H1 (cell line): ENCODE data around the gene PDZK1IP1. TPM values are rescaled to one million over a fixed set of nuclear protein-coding genes. Genes with fewer than 3 reads are reported as not detected.

Experiments
- CTCF ChIA-PET: fragments of 300-600 bp; sonication (Branson Sonifier 250); formaldehyde crosslinking; loops from one replicate; lab custom pipeline; 2021; ENCODE audit not compliant: partially characterized antibody; lab: Charles Lee
- POLR2A ChIA-PET: fragments of 300-600 bp; sonication (Branson Sonifier 250); formaldehyde crosslinking; loops from one replicate; lab custom pipeline; 2021; ENCODE audit warnings: inconsistent platforms; ENCODE audit not compliant: partially characterized antibody; lab: Charles Lee
- DNase-seq, 2 experiments: peaks; one replicate each; pipeline versions ENCODE4 v3.0.0 to v3.0.0-alpha.2; 2010 to 2022; ENCODE audit warnings: low spot score in 2 of 2, low read depth in 1 of 2, mixed read lengths in 1 of 2
- FAIRE-seq: peaks from 2 replicates; lab custom pipeline; 2011; peaks lifted over from hg19 to GRCh38; lab: Jason Lieb, UNC
- H2AFZ ChIP-seq: 2 replicates; pipeline ENCODE4 v1.8.1; 2012; ENCODE audit warnings: low read length, inconsistent platforms
- H2AK5ac ChIP-seq: 2 replicates; pipeline ENCODE4 v1.6.1; 2013; ENCODE audit warnings: low read depth, low read length
- H2BK120ac ChIP-seq: replicated peaks from 2 replicates; pipeline ENCODE3; 2013; ENCODE audit warnings: low read depth, low read length, inconsistent platforms
- H2BK12ac ChIP-seq: 2 replicates; pipeline ENCODE4 v1.6.1; 2013; ENCODE audit warnings: low read depth, low read length
- H2BK15ac ChIP-seq: 2 replicates; pipeline ENCODE4 v1.6.1; 2013; ENCODE audit warnings: low read length
- H2BK20ac ChIP-seq: 2 replicates; pipeline ENCODE4 v1.6.1; 2013; ENCODE audit warnings: low read length
- H2BK5ac ChIP-seq: 2 replicates; pipeline ENCODE4 v1.6.1; 2013; ENCODE audit warnings: low read depth, low read length
- H3K14ac ChIP-seq: 2 replicates; pipeline ENCODE4 v1.6.1; 2013; ENCODE audit warnings: inconsistent platforms; ENCODE audit not compliant: insufficient read length
- H3K18ac ChIP-seq: 2 replicates; pipeline ENCODE4 v1.6.1; 2013; ENCODE audit warnings: low read length; ENCODE audit errors: extremely low read depth
- H3K23ac ChIP-seq: 2 replicates; pipeline ENCODE4 v1.6.1; 2013; ENCODE audit warnings: inconsistent platforms; ENCODE audit not compliant: insufficient read length
- H3K23me2 ChIP-seq: 2 replicates; pipeline ENCODE4 v1.6.1; 2013; ENCODE audit warnings: low read depth, low read length
- H3K27ac ChIP-seq: 2 replicates; pipeline ENCODE4 v1.6.1; 2011; ENCODE audit warnings: low read depth, low read length, inconsistent platforms
- H3K27me3 ChIP-seq, 4 experiments: replicated peaks in 1 of 4; 1 replicate in 1 of 4; 2 replicates in 3 of 4; pipeline versions ENCODE4 v1.6.1 to v1.8.1; 2011 to 2013; ENCODE audit warnings: low read length in 3 of 4, mild to moderate bottlenecking in 3 of 4, inconsistent platforms in 2 of 4, mixed read lengths in 2 of 4, moderate library complexity in 1 of 4; ENCODE audit not compliant: control insufficient read depth in 3 of 4, insufficient read depth in 3 of 4; ENCODE audit errors: extremely low read depth in 1 of 4
- H3K36me3 ChIP-seq, 4 experiments: 2 replicates each; pipeline versions ENCODE4 v1.6.1 to v1.8.1; 2011 to 2013; ENCODE audit warnings: mild to moderate bottlenecking in 4 of 4, low read length in 3 of 4, moderate library complexity in 2 of 4, control low read depth in 1 of 4, inconsistent platforms in 1 of 4; ENCODE audit not compliant: insufficient read depth in 4 of 4, control insufficient read depth in 2 of 4
- H3K4ac ChIP-seq: replicated peaks from 2 replicates; pipeline ENCODE3; 2013; ENCODE audit warnings: low read length, low read depth, mixed read lengths, inconsistent platforms; ENCODE audit not compliant: insufficient read length
- H3K4me1 ChIP-seq, 4 experiments: replicated peaks in 1 of 4; 1 replicate in 1 of 4; 2 replicates in 3 of 4; pipeline versions ENCODE4 v1.6.1 to v1.8.1; 2011 to 2013; ENCODE audit warnings: low read length in 3 of 4, inconsistent platforms in 2 of 4, mixed read lengths in 1 of 4; ENCODE audit not compliant: insufficient read depth in 4 of 4, control insufficient read depth in 3 of 4
- H3K4me2 ChIP-seq, 2 experiments: 2 replicates each; pipeline versions ENCODE4 v1.6.1 to v1.8.1; 2011 to 2013; ENCODE audit warnings: low read depth in 2 of 2, low read length in 2 of 2, control low read depth in 1 of 2, inconsistent platforms in 1 of 2, mild to moderate bottlenecking in 1 of 2; ENCODE audit not compliant: insufficient read depth in 1 of 2
- H3K4me3 ChIP-seq, 4 experiments: fragments of 200-600, 300-600 bp in 1 of 4; sonication (generic), shearing (Covaris generic), sonication (Bioruptor Twin) in 1 of 4; 2 replicates each; pipeline versions ENCODE4 v1.5.1 to v1.8.1; 2011 to 2016; ENCODE audit warnings: low read length in 4 of 4, low read depth in 3 of 4, control low read depth in 2 of 4, inconsistent platforms in 2 of 4, mild to moderate bottlenecking in 2 of 4, mixed read lengths in 1 of 4, moderate library complexity in 1 of 4; ENCODE audit not compliant: insufficient read depth in 2 of 4; ENCODE audit errors: extremely low read depth in 1 of 4
- H3K56ac ChIP-seq: replicated peaks from 2 replicates; pipeline ENCODE3; 2013; ENCODE audit warnings: low read depth, mild to moderate bottlenecking, mixed read lengths, low read length, inconsistent platforms; ENCODE audit not compliant: insufficient read length
- H3K79me1 ChIP-seq: 2 replicates; pipeline ENCODE4 v1.6.1; 2013; ENCODE audit warnings: low read depth, low read length, control low read depth
- H3K79me2 ChIP-seq, 2 experiments: 2 replicates each; pipeline versions ENCODE4 v1.6.1 to v1.8.1; 2012 to 2013; ENCODE audit warnings: low read length in 2 of 2, mild to moderate bottlenecking in 2 of 2, inconsistent platforms in 1 of 2; ENCODE audit not compliant: insufficient read depth in 2 of 2, control insufficient read depth in 1 of 2
- H3K9ac ChIP-seq, 4 experiments: replicated peaks in 1 of 4; 1 replicate in 1 of 4; 2 replicates in 3 of 4; pipeline versions ENCODE4 v1.6.1 to v1.8.1; 2011 to 2013; ENCODE audit warnings: low read depth in 3 of 4, low read length in 3 of 4, control low read depth in 2 of 4, mild to moderate bottlenecking in 2 of 4, moderate library complexity in 2 of 4, inconsistent platforms in 1 of 4; ENCODE audit errors: extremely low read depth in 1 of 4
- H3K9me3 ChIP-seq, 2 experiments: 2 replicates each; pipeline versions ENCODE4 v1.6.1 to v1.8.1; 2012 to 2013; ENCODE audit warnings: mild to moderate bottlenecking in 2 of 2, moderate library complexity in 2 of 2, control low read depth in 1 of 2, inconsistent platforms in 1 of 2, low read depth in 1 of 2, low read length in 1 of 2, mixed read lengths in 1 of 2; ENCODE audit not compliant: insufficient read depth in 2 of 2
- H4K20me1 ChIP-seq, 2 experiments: replicated peaks in 1 of 2; 2 replicates each; pipeline versions ENCODE3 to v1.8.1; 2011 to 2013; ENCODE audit warnings: inconsistent platforms in 2 of 2, low read length in 2 of 2, mild to moderate bottlenecking in 1 of 2; ENCODE audit not compliant: insufficient read depth in 2 of 2, control insufficient read depth in 1 of 2
- H4K5ac ChIP-seq: 2 replicates; pipeline ENCODE4 v1.6.1; 2013; ENCODE audit warnings: low read length, low read depth, mixed read lengths, inconsistent platforms; ENCODE audit not compliant: insufficient read length
- H4K8ac ChIP-seq: 2 replicates; pipeline ENCODE4 v1.8.0; 2013; ENCODE audit warnings: mild to moderate bottlenecking, moderate library complexity, low read length, inconsistent platforms; ENCODE audit not compliant: insufficient read depth; ENCODE audit errors: extremely low read depth
- H4K91ac ChIP-seq: replicated peaks from 2 replicates; pipeline ENCODE3; 2013; ENCODE audit warnings: low read length, mixed read lengths, inconsistent platforms; ENCODE audit not compliant: insufficient read length
- POLR2A ChIP-seq, 2 experiments: IDR thresholded peaks; 1 replicate in 1 of 2; 2 replicates in 1 of 2; pipeline ENCODE4 v1.6.1; 2011; ENCODE audit warnings: low read depth in 2 of 2, low read length in 2 of 2, mild to moderate bottlenecking in 2 of 2; ENCODE audit errors: control extremely low read depth in 1 of 2
- SUZ12 ChIP-seq: fragments of 200-600 bp; sonication (generic); IDR thresholded peaks from 2 replicates; pipeline ENCODE4 v1.6.1; 2012; ENCODE audit warnings: mild to moderate bottlenecking, inconsistent platforms, low read length, moderate library complexity, mixed read lengths
- WGBS, 2 experiments: shearing (Covaris generic) in 1 of 2; methylation state at CpG; one replicate each; pipeline versions ENCODE4 v1.1.6 to v1.1.7; 2013 to 2015; ENCODE audit warnings: low lambda C conversion rate in 2 of 2, mixed read lengths in 2 of 2, inconsistent platforms in 1 of 2, low coverage in 1 of 2, missing lambda C conversion rate in 1 of 2; ENCODE audit not compliant: insufficient replicate concordance in 2 of 2, insufficient coverage in 1 of 2, insufficient read length in 1 of 2; ENCODE audit errors: extremely low coverage in 1 of 2, missing lambda C conversion rate in 1 of 2; 5-methylcytosine and 5-hydroxymethylcytosine counted together
- polyA plus RNA-seq, 7 experiments: library from polyadenylated mRNA; depleted of rRNA in 3 of 7; stranded (reverse) in 5 of 7; unstranded in 2 of 7; fragments of >200 nt in 5 of 7; fragments of 200-250 nt in 2 of 7; gene quantifications; 1 replicate in 5 of 7; 2 replicates in 1 of 7; 4 replicates in 1 of 7; pipeline versions ENCODE4 v1.2.1 to v1.2.3, GENCODE V29; 2011 to 2013; ENCODE audit warnings: missing spikeins in 2 of 7, mixed read lengths in 2 of 7
- total RNA-seq: library from RNA; stranded (reverse); fragmentation: NEBNext Ultra II Directional; extraction: Animal tissue kit (Norgen Biotek cat#: 25700); gene quantifications from 2 replicates; pipeline ENCODE4 v1.2.1, GENCODE V29; 2021
- TF ChIP-seq, protein P1 (sequence below): IDR thresholded peaks from 2 replicates; pipeline ENCODE4 v1.6.1; 2012; ENCODE audit warnings: inconsistent platforms

PDZK1IP1 gene
- total and polyA plus RNA-seq, 2 of the 8 experiments (the other 6 are each of a cell fraction or from before 2014, with no cell fraction given) = 0.17 TPM; not detected in 1

GRCh38 chr1:47227341-47228232 is 37.8 kb upstream of the PDZK1IP1 start:
- Histone ChIP-seq H3K18ac (no peak overlapping the region), H3K4me2 (no peak overlapping the region; a peak in 1 of 4 replicates), H4K8ac (no peak overlapping the region), H2BK20ac (no peak overlapping the region), H2AFZ (no peak overlapping the region), H2BK15ac (no peak overlapping the region), H3K23ac (no peak overlapping the region)
- 17% methylated on average over 7 of the region's 7 CpGs; no CpG with 5 or more reads in 1 of the 2 experiments for WGBS, 2 experiments
- TF ChIP-seq, protein P1, sequence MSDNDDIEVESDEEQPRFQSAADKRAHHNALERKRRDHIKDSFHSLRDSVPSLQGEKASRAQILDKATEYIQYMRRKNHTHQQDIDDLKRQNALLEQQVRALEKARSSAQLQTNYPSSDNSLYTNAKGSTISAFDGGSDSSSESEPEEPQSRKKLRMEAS = no peak
- TF ChIP-seq SUZ12 = peak; percentile 1; the same call in 1 of the 2 replicates
- TF ChIP-seq POLR2A (IDR thresholded peaks at IDR 0.05; ENCODE audit: control extremely low read depth in 1 of 2, low read depth in 2 of 2, low read length in 2 of 2) = no peak
- TF ChIP-seq, all 59 proteins: peak for 1
- FAIRE-seq (no peak), DNase-seq (no peak)
- Histone ChIP-seq H3K4ac (no peak overlapping the region), H4K91ac (no peak overlapping the region), H3K9ac (no peak overlapping the region), H4K5ac (no peak overlapping the region), H2BK12ac (no peak overlapping the region), H3K9me3 (no peaks in the 10 kb centered on the region), H4K20me1 (peaks cover 5 to 17% of the 10 kb centered on the region in 2 experiments), H3K36me3 (no peaks in the 10 kb centered on the region; a peak in 1 of 8 replicates), H2AK5ac (no peak overlapping the region), H3K23me2 (peaks cover 11% of the 10 kb centered on the region), H3K14ac (no peak overlapping the region), H3K79me2 (no peaks in the 10 kb centered on the region), H3K56ac (no peak overlapping the region), H3K27me3 (peaks cover 90 to 100% (median 100%) of the 10 kb centered on the region in 4 experiments), H3K4me1 (peaks cover 11 to 54% (median 40%) of the 10 kb centered on the region in 4 experiments), H2BK120ac (no peak overlapping the region), H3K4me3 (no peak overlapping the region), H3K27ac (no peak overlapping the region), H3K79me1 (no peaks in the 10 kb centered on the region), H2BK5ac (no peak overlapping the region)
- ChIA-PET CTCF (interaction anchor here (0.6 to 5.9 kb wide), 14 partner anchors 9 to 205 kb away, joined by 3 to 30 read pairs (median 4); no protein-coding TSS in a partner anchor), POLR2A (interaction anchor here (0.6 to 2.1 kb wide), 3 partner anchors 27 to 72 kb away, joined by 3 to 5 read pairs (median 4); no protein-coding TSS in a partner anchor)
